ENCODE results near the gene NLGN4Y. TPM values are rescaled to one million over a fixed set of nuclear protein-coding genes. Genes with fewer than 3 reads are reported as not detected.

The NLGN4Y gene
- total RNA-seq (under 1 TPM; 0.28 to 0.40 TPM), polyA plus RNA-seq (ENCODE audit: insufficient read length in 2 of 2) (10 to 100 TPM; 19.5 to 31.1 TPM)
- long read RNA-seq, donor 1, full-length matches to known transcripts = 1 of 1 reads
- long read RNA-seq, donor 1, partial matches to known transcripts = 0 of 1 reads
- long read RNA-seq, donor 1, other reads (novel, unspliced or antisense) = 0 of 1 reads
- long read RNA-seq, donor 2 = 0 reads
- long read RNA-seq, donor 3 = 0 reads
- long read RNA-seq, donor 4 = 0 reads

DNA sequence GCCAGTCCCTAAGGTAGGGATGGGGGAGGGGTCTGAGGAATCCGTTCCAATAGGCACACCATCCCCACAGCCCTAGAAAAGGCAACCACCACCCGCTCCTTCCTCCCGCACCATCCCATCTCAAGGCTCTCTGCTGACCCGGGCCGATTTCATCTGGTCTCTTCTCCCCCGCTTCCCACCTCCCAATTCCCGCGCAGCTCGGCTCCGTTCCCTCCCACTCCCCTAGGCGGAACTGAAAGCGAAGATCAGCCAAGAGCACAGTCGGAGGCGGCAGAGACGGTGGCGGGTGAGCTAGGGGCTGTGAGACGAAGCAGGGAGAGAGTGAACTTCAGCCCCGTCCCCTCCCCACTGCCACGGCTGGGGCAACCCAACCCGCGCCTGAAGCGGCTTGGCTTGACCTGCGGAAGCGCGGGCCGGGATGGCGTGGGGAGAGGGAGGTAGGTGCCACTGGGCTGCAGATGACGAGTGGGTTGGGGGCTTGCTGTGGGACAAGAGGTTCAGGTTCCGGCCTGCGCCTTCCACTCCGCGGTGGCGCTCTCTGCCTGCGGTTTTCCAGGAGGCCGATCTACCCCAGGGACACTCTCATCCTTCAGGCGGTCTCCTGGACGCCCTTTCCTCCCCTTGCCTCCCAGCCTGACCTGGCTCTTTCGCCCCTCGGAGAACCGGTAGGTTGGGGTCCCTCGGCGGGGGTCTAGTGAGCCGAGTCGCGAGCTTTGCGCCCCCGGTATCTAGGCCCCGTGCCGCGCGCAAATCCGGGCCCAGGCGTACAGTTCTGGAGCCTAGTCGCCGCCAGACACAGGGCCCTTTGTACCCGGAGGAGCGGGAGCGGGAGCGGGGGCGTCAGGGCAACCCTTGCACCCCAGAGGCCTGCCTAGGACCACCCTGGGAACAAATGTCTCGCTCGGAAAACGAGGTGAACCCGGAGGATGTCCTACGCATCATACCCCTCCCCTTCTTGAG, at the start of gene NLGN4Y:
Gene NLGN4Y (plus strand): TSS at position 258 of the 960 bp plus-strand sequence. CDS start 97,591 bp downstream, outside the sequence.
- H3K27ac ChIP-seq (ENCODE audit: low read depth, low read length) = no peak within 1 kb of the TSS
- WGBS (ENCODE audit: insufficient coverage) = no CpG with 5 or more reads among the region's 65 CpGs
- DNase-seq (ENCODE audit: low read depth in 4 of 6, low spot score in 6 of 6) = peak in 3 of 6 donors; percentile 18 to 79 (median 41)

GRCh38 chrY:14485935-14486334, 38.4 kb upstream of the NLGN4Y start:
- Histone ChIP-seq H3K36me3 (ENCODE audit: control insufficient read depth, insufficient read depth, low read length) (no peaks in the 10 kb centered on the region), H3K4me1 (ENCODE audit: control insufficient read depth, insufficient read depth, low read length) (no peaks in the 10 kb centered on the region), H3K27ac (ENCODE audit: low read depth, low read length) (no peak overlapping the region), H3K9me3 (ENCODE audit: control insufficient read depth, insufficient read depth, low read length) (no peaks in the 10 kb centered on the region), H3K27me3 (ENCODE audit: control insufficient read depth, insufficient read depth, low read length) (no peaks in the 10 kb centered on the region), H3K4me3 (ENCODE audit: low read depth, low read length) (no peak overlapping the region)
- no peak for DNase-seq (ENCODE audit: low read depth in 4 of 6, low spot score in 6 of 6)

More for the DNA sequence above, at the start of gene NLGN4Y:
- H3K36me3 ChIP-seq (ENCODE audit: control insufficient read depth, insufficient read depth, low read length) = no peaks in the 10 kb centered on the region
- H3K4me3 ChIP-seq (ENCODE audit: low read depth, low read length) = no peak within 1 kb of the TSS
- no peaks in the 10 kb centered on the region for H3K9me3 ChIP-seq (ENCODE audit: control insufficient read depth, insufficient read depth, low read length)
- H3K27me3 ChIP-seq (ENCODE audit: control insufficient read depth, insufficient read depth, low read length) = no peaks in the 10 kb centered on the region
- H3K4me1 ChIP-seq (ENCODE audit: control insufficient read depth, insufficient read depth, low read length) = no peaks in the 10 kb centered on the region

- WGBS (ENCODE audit: insufficient coverage) = no CpG with 5 or more reads among the region's 1 CpG
- Histone ChIP-seq H3K9me3 (ENCODE audit: control insufficient read depth, insufficient read depth, low read length) (no peaks in the 10 kb centered on the region), H3K27me3 (ENCODE audit: control insufficient read depth, insufficient read depth, low read length) (no peaks in the 10 kb centered on the region), H3K4me3 (ENCODE audit: low read depth, low read length) (no peak overlapping the region), H3K4me1 (ENCODE audit: control insufficient read depth, insufficient read depth, low read length) (no peaks in the 10 kb centered on the region), H3K36me3 (ENCODE audit: control insufficient read depth, insufficient read depth, low read length) (no peaks in the 10 kb centered on the region), H3K27ac (ENCODE audit: low read depth, low read length) (no peak overlapping the region)
- DNase-seq (ENCODE audit: low read depth in 4 of 6, low spot score in 6 of 6) = no peak
Measured at GRCh38 chrY:14490226-14490625, 34.1 kb upstream of the NLGN4Y start.

DNA sequence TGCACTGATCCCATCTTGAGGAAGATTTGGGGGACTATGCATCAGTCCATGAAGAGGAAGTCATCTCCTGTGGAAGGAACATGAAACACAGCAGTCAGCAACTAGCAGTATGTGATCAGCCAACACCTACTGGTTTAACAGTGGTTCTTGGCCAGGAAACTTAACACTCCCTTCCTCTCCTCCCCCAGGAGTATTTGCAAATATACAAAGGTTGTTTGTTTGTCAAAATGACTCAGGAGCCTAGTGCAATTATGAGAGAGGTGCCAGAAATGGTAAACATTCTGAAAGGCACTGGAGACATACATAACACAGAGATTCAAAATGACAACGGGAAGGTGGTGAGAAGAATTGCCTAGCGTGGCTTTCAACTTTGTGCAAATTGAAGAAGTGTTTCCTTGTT, 26.3 kb upstream of the NLGN4Y start:
- no peak for DNase-seq (ENCODE audit: low read depth in 4 of 6, low spot score in 6 of 6)
- Histone ChIP-seq H3K27ac (ENCODE audit: low read depth, low read length) (no peak overlapping the region), H3K36me3 (ENCODE audit: control insufficient read depth, insufficient read depth, low read length) (no peaks in the 10 kb centered on the region), H3K4me3 (ENCODE audit: low read depth, low read length) (no peak overlapping the region), H3K27me3 (ENCODE audit: control insufficient read depth, insufficient read depth, low read length) (no peaks in the 10 kb centered on the region), H3K9me3 (ENCODE audit: control insufficient read depth, insufficient read depth, low read length) (no peaks in the 10 kb centered on the region), H3K4me1 (ENCODE audit: control insufficient read depth, insufficient read depth, low read length) (no peaks in the 10 kb centered on the region)
- no CpG with 5 or more reads among the region's 2 CpGs for WGBS (ENCODE audit: insufficient coverage)

GRCh38 chrY:14504592-14504991, 19.7 kb upstream of the NLGN4Y start:
- Histone ChIP-seq H3K4me3 (ENCODE audit: low read depth, low read length) (no peak overlapping the region), H3K36me3 (ENCODE audit: control insufficient read depth, insufficient read depth, low read length) (no peaks in the 10 kb centered on the region), H3K27ac (ENCODE audit: low read depth, low read length) (no peak overlapping the region), H3K27me3 (ENCODE audit: control insufficient read depth, insufficient read depth, low read length) (no peaks in the 10 kb centered on the region), H3K4me1 (ENCODE audit: control insufficient read depth, insufficient read depth, low read length) (no peaks in the 10 kb centered on the region), H3K9me3 (ENCODE audit: control insufficient read depth, insufficient read depth, low read length) (no peaks in the 10 kb centered on the region)
- no CpG with 5 or more reads among the region's 2 CpGs for WGBS (ENCODE audit: insufficient coverage)
- no peak for DNase-seq (ENCODE audit: low read depth in 4 of 6, low spot score in 6 of 6)

GRCh38 chrY:14522379-14522950, 1.9 kb upstream of the NLGN4Y start:
- Histone ChIP-seq H3K4me3 (ENCODE audit: low read depth, low read length) (no peak overlapping the region), H3K4me1 (ENCODE audit: control insufficient read depth, insufficient read depth, low read length) (no peaks in the 10 kb centered on the region), H3K27me3 (ENCODE audit: control insufficient read depth, insufficient read depth, low read length) (no peaks in the 10 kb centered on the region), H3K9me3 (ENCODE audit: control insufficient read depth, insufficient read depth, low read length) (no peaks in the 10 kb centered on the region), H3K36me3 (ENCODE audit: control insufficient read depth, insufficient read depth, low read length) (no peaks in the 10 kb centered on the region), H3K27ac (ENCODE audit: low read depth, low read length) (no peak overlapping the region)
- WGBS (ENCODE audit: insufficient coverage) = no CpG with 5 or more reads among the region's 14 CpGs
- peak in 3 of 6 donors; percentile 30 to 93 (median 43) for DNase-seq (ENCODE audit: low read depth in 4 of 6, low spot score in 6 of 6)

DNA sequence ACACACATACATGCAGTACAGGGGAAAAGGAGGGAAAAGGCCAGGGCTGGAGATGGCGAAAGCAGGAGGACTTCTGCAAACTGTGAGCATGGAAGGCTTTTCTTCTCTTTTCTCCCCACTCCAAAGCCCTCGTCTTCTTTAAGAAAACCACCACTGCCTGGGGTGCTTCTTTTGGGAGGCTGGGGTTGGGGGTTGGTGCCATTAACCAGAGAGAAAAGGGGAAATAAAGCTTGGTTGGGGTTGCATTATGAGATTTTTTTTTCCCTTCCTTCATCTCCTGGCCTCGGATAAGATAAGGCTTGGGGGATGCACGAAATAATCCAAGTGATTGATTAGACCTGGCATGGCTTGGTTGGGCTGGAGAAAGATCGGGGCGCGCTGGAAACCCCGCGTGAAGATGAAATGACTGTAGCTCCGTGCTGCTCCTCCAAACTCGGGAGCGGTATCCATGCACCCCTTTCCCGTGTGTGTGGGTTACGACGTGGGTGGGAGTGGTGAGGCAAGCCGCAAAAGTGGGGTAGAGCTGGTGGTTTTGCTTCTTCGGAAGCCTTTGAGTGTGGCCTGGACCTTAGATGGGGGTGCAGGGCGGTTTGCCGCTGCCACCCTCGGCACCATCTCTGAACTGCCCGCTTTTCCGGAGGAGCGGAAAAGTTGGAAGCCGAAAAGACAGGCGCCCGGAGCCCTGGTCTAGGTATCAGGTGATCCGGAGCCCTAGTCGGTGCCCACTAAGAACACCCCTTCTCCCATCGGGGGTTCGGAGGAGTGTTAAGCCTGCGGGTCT, 648 bp upstream of the NLGN4Y start:
- no CpG with 5 or more reads among the region's 31 CpGs for WGBS (ENCODE audit: insufficient coverage)
- Histone ChIP-seq H3K4me3 (ENCODE audit: low read depth, low read length) (no peak overlapping the region), H3K27ac (ENCODE audit: low read depth, low read length) (no peak overlapping the region), H3K4me1 (ENCODE audit: control insufficient read depth, insufficient read depth, low read length) (no peaks in the 10 kb centered on the region), H3K36me3 (ENCODE audit: control insufficient read depth, insufficient read depth, low read length) (no peaks in the 10 kb centered on the region), H3K27me3 (ENCODE audit: control insufficient read depth, insufficient read depth, low read length) (no peaks in the 10 kb centered on the region), H3K9me3 (ENCODE audit: control insufficient read depth, insufficient read depth, low read length) (no peaks in the 10 kb centered on the region)
- DNase-seq (ENCODE audit: low read depth in 4 of 6, low spot score in 6 of 6) = peak in 1 of 6 donors; percentile 52

- peak in 2 of 6 donors; percentile 28 to 76 for DNase-seq (ENCODE audit: low read depth in 4 of 6, low spot score in 6 of 6)
- H3K4me1 ChIP-seq (ENCODE audit: control insufficient read depth, insufficient read depth, low read length) = no peaks in the 10 kb centered on the region
- no CpG with 5 or more reads among the region's 13 CpGs for WGBS (ENCODE audit: insufficient coverage)
- H3K36me3 ChIP-seq (ENCODE audit: control insufficient read depth, insufficient read depth, low read length) = no peaks in the 10 kb centered on the region
- H3K27me3 ChIP-seq (ENCODE audit: control insufficient read depth, insufficient read depth, low read length) = no peaks in the 10 kb centered on the region
- H3K4me3 ChIP-seq (ENCODE audit: low read depth, low read length) = no peak overlapping the region
- H3K9me3 ChIP-seq (ENCODE audit: control insufficient read depth, insufficient read depth, low read length) = no peaks in the 10 kb centered on the region
- H3K27ac ChIP-seq (ENCODE audit: low read depth, low read length) = no peak overlapping the region
Measured at GRCh38 chrY:14525315-14525714, 986 bp downstream of the NLGN4Y start.

- no peak overlapping the region for H3K4me3 ChIP-seq (ENCODE audit: low read depth, low read length)
- no CpG with 5 or more reads among the region's 7 CpGs for WGBS (ENCODE audit: insufficient coverage)
- no peaks in the 10 kb centered on the region for H3K4me1 ChIP-seq (ENCODE audit: control insufficient read depth, insufficient read depth, low read length)
- no peaks in the 10 kb centered on the region for H3K36me3 ChIP-seq (ENCODE audit: control insufficient read depth, insufficient read depth, low read length)
- no peaks in the 10 kb centered on the region for H3K27me3 ChIP-seq (ENCODE audit: control insufficient read depth, insufficient read depth, low read length)
- H3K27ac ChIP-seq (ENCODE audit: low read depth, low read length) = no peak overlapping the region
- no peaks in the 10 kb centered on the region for H3K9me3 ChIP-seq (ENCODE audit: control insufficient read depth, insufficient read depth, low read length)
- DNase-seq (ENCODE audit: low read depth in 4 of 6, low spot score in 6 of 6) = no peak
Measured at GRCh38 chrY:14528361-14528760, 4.0 kb downstream of the NLGN4Y start.

All from spinal cord (tissue), 10 donors.